GM23338 (cell line): ENCODE measurements around the gene STK4. TPM values are rescaled to one million over a fixed set of nuclear protein-coding genes. Genes with fewer than 3 reads are reported as not detected.

Experiments used
- CREB1 ChIP-seq: fragments of 250-450 bp; sonication (Bioruptor Pico); IDR thresholded peaks from 2 replicates; pipeline ENCODE4 v1.5.0; 2020; ENCODE audit warnings: low read depth, mild to moderate bottlenecking, moderate library complexity
- ETS1 ChIP-seq: IDR thresholded peaks from 2 replicates; pipeline ENCODE4 v1.6.1; 2016; ENCODE audit warnings: antibody characterized with exemption
- EZH2 ChIP-seq: fragments of 200-600 bp; sonication (generic); IDR thresholded peaks from one replicate; pipeline ENCODE4 v1.8.0; 2017; ENCODE audit warnings: antibody characterized with exemption, mild to moderate bottlenecking, low read depth; ENCODE audit not compliant: unreplicated experiment
- EZH2phosphoT487 ChIP-seq: fragments of 200-600 bp; sonication (generic); IDR thresholded peaks from one replicate; pipeline ENCODE4 v1.8.1; 2018; ENCODE audit warnings: antibody characterized with exemption; ENCODE audit not compliant: unreplicated experiment
- NANOG ChIP-seq: IDR thresholded peaks from 2 replicates; pipeline ENCODE4 v1.6.1; 2016; ENCODE audit warnings: antibody characterized with exemption, borderline replicate concordance
- POLR2AphosphoS5 ChIP-seq: IDR thresholded peaks from 2 replicates; pipeline ENCODE4 v1.6.1; 2016; ENCODE audit warnings: antibody characterized with exemption, low read depth
- REST ChIP-seq: IDR thresholded peaks from one replicate; pipeline ENCODE4 v1.6.1; 2018; ENCODE audit warnings: antibody characterized with exemption; ENCODE audit not compliant: unreplicated experiment
- ZNF114 ChIP-seq: fragments of 250-450 bp; sonication (Bioruptor Pico); IDR thresholded peaks from 2 replicates; pipeline ENCODE4 v1.5.0; 2020; ENCODE audit warnings: mild to moderate bottlenecking, moderate library complexity
- ZNF331 ChIP-seq: fragments of 250-450 bp; sonication (Bioruptor Pico); IDR thresholded peaks from 2 replicates; pipeline ENCODE4 v1.5.0; 2020; ENCODE audit warnings: low read depth, mild to moderate bottlenecking, moderate library complexity
- ZNF462 ChIP-seq: fragments of 250-450 bp; sonication (Bioruptor Pico); IDR thresholded peaks from 2 replicates; pipeline ENCODE4 v1.5.0; 2020; ENCODE audit warnings: mild to moderate bottlenecking, moderate library complexity
- polyA plus RNA-seq: library from polyadenylated mRNA; unstranded; fragments of >200 nt; fragmentation: Nextera tagmentation; extraction: Ambion mirVana; gene quantifications from 2 replicates; pipeline ENCODE4 v1.2.1, GENCODE V29; 2016
- total RNA-seq: library from RNA; depleted of rRNA; stranded (reverse); fragments of >200 nt; shearing (Covaris generic); gene quantifications from 2 replicates; pipeline ENCODE4 v1.2.3, GENCODE V29; 2014

STK4 gene
- total and polyA plus RNA-seq, 2 experiments from 2014 or later = 37.7 to 58.7 TPM

DNA sequence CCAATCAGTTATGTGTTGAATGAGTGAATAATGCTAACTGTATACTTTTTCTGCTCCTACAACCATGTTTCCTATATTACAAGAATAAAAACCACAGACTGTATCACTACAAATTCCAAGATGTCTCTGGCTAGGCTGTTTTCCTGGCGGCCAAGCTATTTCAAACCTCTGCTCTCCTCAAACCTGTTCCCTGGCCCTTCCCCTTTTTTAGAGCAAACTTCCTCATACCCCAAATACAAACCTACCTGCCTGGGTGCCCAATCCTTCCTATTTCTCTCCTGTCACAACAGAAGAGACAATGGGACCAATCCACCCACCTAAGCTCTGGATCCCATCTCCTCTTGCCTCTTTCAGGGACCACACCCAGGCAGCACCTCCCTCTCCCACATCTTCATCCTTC lies 13.6 kb upstream of the STK4 start (continued):
- TF ChIP-seq ZNF462 = no peak
- TF ChIP-seq ZNF331 (CRISPR knock-in tag) = no peak
- no peak for TF ChIP-seq REST
- TF ChIP-seq ETS1 = no peak
- no peak for TF ChIP-seq NANOG
- TF ChIP-seq POLR2AphosphoS5 = no peak
- no peak for TF ChIP-seq CREB1 (CRISPR knock-in tag)
- no peak for TF ChIP-seq EZH2phosphoT487
- TF ChIP-seq EZH2 = no peak
- TF ChIP-seq ZNF114 (CRISPR knock-in tag) = no peak
